H1 (cell line): ENCODE data around the gene MTHFD1. TPM values are rescaled to one million over a fixed set of nuclear protein-coding genes. Genes with fewer than 3 reads are reported as not detected.
A peak's percentile ranks its signal among the peaks of the same experiment; 100 is the strongest.

Source experiments
- CTCF ChIA-PET: fragments of 300-600 bp; sonication (Branson Sonifier 250); formaldehyde crosslinking; loops from one replicate; lab custom pipeline; 2021; ENCODE audit not compliant: partially characterized antibody; lab: Charles Lee
- POLR2A ChIA-PET: fragments of 300-600 bp; sonication (Branson Sonifier 250); formaldehyde crosslinking; loops from one replicate; lab custom pipeline; 2021; ENCODE audit warnings: inconsistent platforms; ENCODE audit not compliant: partially characterized antibody; lab: Charles Lee
- DNase-seq, 2 experiments: peaks; one replicate each; pipeline versions ENCODE4 v3.0.0 to v3.0.0-alpha.2; 2010 to 2022; ENCODE audit warnings: low spot score in 2 of 2, low read depth in 1 of 2, mixed read lengths in 1 of 2
- FAIRE-seq: peaks from 2 replicates; lab custom pipeline; 2011; peaks lifted over from hg19 to GRCh38; lab: Jason Lieb, UNC
- H2AFZ ChIP-seq: 2 replicates; pipeline ENCODE4 v1.8.1; 2012; ENCODE audit warnings: low read length, inconsistent platforms
- H2AK5ac ChIP-seq: 2 replicates; pipeline ENCODE4 v1.6.1; 2013; ENCODE audit warnings: low read depth, low read length
- H2BK120ac ChIP-seq: replicated peaks from 2 replicates; pipeline ENCODE3; 2013; ENCODE audit warnings: low read depth, low read length, inconsistent platforms
- H2BK12ac ChIP-seq: 2 replicates; pipeline ENCODE4 v1.6.1; 2013; ENCODE audit warnings: low read depth, low read length
- H2BK15ac ChIP-seq: 2 replicates; pipeline ENCODE4 v1.6.1; 2013; ENCODE audit warnings: low read length
- H2BK20ac ChIP-seq: 2 replicates; pipeline ENCODE4 v1.6.1; 2013; ENCODE audit warnings: low read length
- H2BK5ac ChIP-seq: 2 replicates; pipeline ENCODE4 v1.6.1; 2013; ENCODE audit warnings: low read depth, low read length
- H3K14ac ChIP-seq: 2 replicates; pipeline ENCODE4 v1.6.1; 2013; ENCODE audit warnings: inconsistent platforms; ENCODE audit not compliant: insufficient read length
- H3K18ac ChIP-seq: 2 replicates; pipeline ENCODE4 v1.6.1; 2013; ENCODE audit warnings: low read length; ENCODE audit errors: extremely low read depth
- H3K23ac ChIP-seq: 2 replicates; pipeline ENCODE4 v1.6.1; 2013; ENCODE audit warnings: inconsistent platforms; ENCODE audit not compliant: insufficient read length
- H3K23me2 ChIP-seq: 2 replicates; pipeline ENCODE4 v1.6.1; 2013; ENCODE audit warnings: low read depth, low read length
- H3K27ac ChIP-seq: 2 replicates; pipeline ENCODE4 v1.6.1; 2011; ENCODE audit warnings: low read depth, low read length, inconsistent platforms
- H3K27me3 ChIP-seq, 4 experiments: replicated peaks in 1 of 4; 1 replicate in 1 of 4; 2 replicates in 3 of 4; pipeline versions ENCODE4 v1.6.1 to v1.8.1; 2011 to 2013; ENCODE audit warnings: low read length in 3 of 4, mild to moderate bottlenecking in 3 of 4, inconsistent platforms in 2 of 4, mixed read lengths in 2 of 4, moderate library complexity in 1 of 4; ENCODE audit not compliant: control insufficient read depth in 3 of 4, insufficient read depth in 3 of 4; ENCODE audit errors: extremely low read depth in 1 of 4
- H3K36me3 ChIP-seq, 4 experiments: 2 replicates each; pipeline versions ENCODE4 v1.6.1 to v1.8.1; 2011 to 2013; ENCODE audit warnings: mild to moderate bottlenecking in 4 of 4, low read length in 3 of 4, moderate library complexity in 2 of 4, control low read depth in 1 of 4, inconsistent platforms in 1 of 4; ENCODE audit not compliant: insufficient read depth in 4 of 4, control insufficient read depth in 2 of 4
- H3K4ac ChIP-seq: replicated peaks from 2 replicates; pipeline ENCODE3; 2013; ENCODE audit warnings: low read length, low read depth, mixed read lengths, inconsistent platforms; ENCODE audit not compliant: insufficient read length
- H3K4me1 ChIP-seq, 4 experiments: replicated peaks in 1 of 4; 1 replicate in 1 of 4; 2 replicates in 3 of 4; pipeline versions ENCODE4 v1.6.1 to v1.8.1; 2011 to 2013; ENCODE audit warnings: low read length in 3 of 4, inconsistent platforms in 2 of 4, mixed read lengths in 1 of 4; ENCODE audit not compliant: insufficient read depth in 4 of 4, control insufficient read depth in 3 of 4
- H3K4me2 ChIP-seq, 2 experiments: 2 replicates each; pipeline versions ENCODE4 v1.6.1 to v1.8.1; 2011 to 2013; ENCODE audit warnings: low read depth in 2 of 2, low read length in 2 of 2, control low read depth in 1 of 2, inconsistent platforms in 1 of 2, mild to moderate bottlenecking in 1 of 2; ENCODE audit not compliant: insufficient read depth in 1 of 2
- H3K4me3 ChIP-seq, 4 experiments: fragments of 200-600, 300-600 bp in 1 of 4; sonication (generic), shearing (Covaris generic), sonication (Bioruptor Twin) in 1 of 4; 2 replicates each; pipeline versions ENCODE4 v1.5.1 to v1.8.1; 2011 to 2016; ENCODE audit warnings: low read length in 4 of 4, low read depth in 3 of 4, control low read depth in 2 of 4, inconsistent platforms in 2 of 4, mild to moderate bottlenecking in 2 of 4, mixed read lengths in 1 of 4, moderate library complexity in 1 of 4; ENCODE audit not compliant: insufficient read depth in 2 of 4; ENCODE audit errors: extremely low read depth in 1 of 4
- H3K56ac ChIP-seq: replicated peaks from 2 replicates; pipeline ENCODE3; 2013; ENCODE audit warnings: low read depth, mild to moderate bottlenecking, mixed read lengths, low read length, inconsistent platforms; ENCODE audit not compliant: insufficient read length
- H3K79me1 ChIP-seq: 2 replicates; pipeline ENCODE4 v1.6.1; 2013; ENCODE audit warnings: low read depth, low read length, control low read depth
- H3K79me2 ChIP-seq, 2 experiments: 2 replicates each; pipeline versions ENCODE4 v1.6.1 to v1.8.1; 2012 to 2013; ENCODE audit warnings: low read length in 2 of 2, mild to moderate bottlenecking in 2 of 2, inconsistent platforms in 1 of 2; ENCODE audit not compliant: insufficient read depth in 2 of 2, control insufficient read depth in 1 of 2
- H3K9ac ChIP-seq, 4 experiments: replicated peaks in 1 of 4; 1 replicate in 1 of 4; 2 replicates in 3 of 4; pipeline versions ENCODE4 v1.6.1 to v1.8.1; 2011 to 2013; ENCODE audit warnings: low read depth in 3 of 4, low read length in 3 of 4, control low read depth in 2 of 4, mild to moderate bottlenecking in 2 of 4, moderate library complexity in 2 of 4, inconsistent platforms in 1 of 4; ENCODE audit errors: extremely low read depth in 1 of 4
- H3K9me3 ChIP-seq, 2 experiments: 2 replicates each; pipeline versions ENCODE4 v1.6.1 to v1.8.1; 2012 to 2013; ENCODE audit warnings: mild to moderate bottlenecking in 2 of 2, moderate library complexity in 2 of 2, control low read depth in 1 of 2, inconsistent platforms in 1 of 2, low read depth in 1 of 2, low read length in 1 of 2, mixed read lengths in 1 of 2; ENCODE audit not compliant: insufficient read depth in 2 of 2
- H4K20me1 ChIP-seq, 2 experiments: replicated peaks in 1 of 2; 2 replicates each; pipeline versions ENCODE3 to v1.8.1; 2011 to 2013; ENCODE audit warnings: inconsistent platforms in 2 of 2, low read length in 2 of 2, mild to moderate bottlenecking in 1 of 2; ENCODE audit not compliant: insufficient read depth in 2 of 2, control insufficient read depth in 1 of 2
- H4K5ac ChIP-seq: 2 replicates; pipeline ENCODE4 v1.6.1; 2013; ENCODE audit warnings: low read length, low read depth, mixed read lengths, inconsistent platforms; ENCODE audit not compliant: insufficient read length
- H4K8ac ChIP-seq: 2 replicates; pipeline ENCODE4 v1.8.0; 2013; ENCODE audit warnings: mild to moderate bottlenecking, moderate library complexity, low read length, inconsistent platforms; ENCODE audit not compliant: insufficient read depth; ENCODE audit errors: extremely low read depth
- H4K91ac ChIP-seq: replicated peaks from 2 replicates; pipeline ENCODE3; 2013; ENCODE audit warnings: low read length, mixed read lengths, inconsistent platforms; ENCODE audit not compliant: insufficient read length
- BCL11A ChIP-seq, 2 experiments: IDR thresholded peaks; one replicate each; pipeline ENCODE4 v1.6.1; 2011; ENCODE audit warnings: low read depth in 2 of 2, low read length in 2 of 2, mild to moderate bottlenecking in 2 of 2
- GABPA ChIP-seq: IDR thresholded peaks from 2 replicates; pipeline ENCODE4 v1.6.1; 2011; ENCODE audit warnings: mild to moderate bottlenecking, low read length, moderate library complexity, borderline replicate concordance; ENCODE audit not compliant: insufficient read depth
- HDAC2 ChIP-seq, 2 experiments: fragments of 300-600 bp in 1 of 2; sonication (generic) in 1 of 2; IDR thresholded peaks; 2 replicates each; pipeline ENCODE4 v1.6.1; 2011 to 2012; ENCODE audit warnings: low read depth in 2 of 2, low read length in 2 of 2, mild to moderate bottlenecking in 2 of 2, moderate library complexity in 2 of 2, borderline replicate concordance in 1 of 2, inconsistent platforms in 1 of 2
- POLR2A ChIP-seq, 2 experiments: IDR thresholded peaks; 1 replicate in 1 of 2; 2 replicates in 1 of 2; pipeline ENCODE4 v1.6.1; 2011; ENCODE audit warnings: low read depth in 2 of 2, low read length in 2 of 2, mild to moderate bottlenecking in 2 of 2; ENCODE audit errors: control extremely low read depth in 1 of 2
- POLR2AphosphoS5 ChIP-seq: IDR thresholded peaks from 2 replicates; pipeline ENCODE4 v1.6.1; 2011; ENCODE audit warnings: low read depth, low read length
- POU5F1 ChIP-seq: IDR thresholded peaks from 2 replicates; pipeline ENCODE4 v1.6.1; 2011; ENCODE audit warnings: low read depth, mild to moderate bottlenecking, low read length, moderate library complexity
- SIX5 ChIP-seq: IDR thresholded peaks from 2 replicates; pipeline ENCODE4 v1.6.1; 2011; ENCODE audit warnings: mild to moderate bottlenecking, low read depth, low read length
- TAF7 ChIP-seq: optimal IDR thresholded peaks from 2 replicates; pipeline ENCODE3; 2011; ENCODE audit warnings: low read depth, mild to moderate bottlenecking, inconsistent platforms, low read length, moderate library complexity, borderline replicate concordance
- TBP ChIP-seq: IDR thresholded peaks from 2 replicates; pipeline ENCODE4 v1.6.1; 2011; ENCODE audit warnings: low read depth, low read length, improper control_type of control experiment
- WGBS, 2 experiments: shearing (Covaris generic) in 1 of 2; methylation state at CpG; one replicate each; pipeline versions ENCODE4 v1.1.6 to v1.1.7; 2013 to 2015; ENCODE audit warnings: low lambda C conversion rate in 2 of 2, mixed read lengths in 2 of 2, inconsistent platforms in 1 of 2, low coverage in 1 of 2, missing lambda C conversion rate in 1 of 2; ENCODE audit not compliant: insufficient replicate concordance in 2 of 2, insufficient coverage in 1 of 2, insufficient read length in 1 of 2; ENCODE audit errors: extremely low coverage in 1 of 2, missing lambda C conversion rate in 1 of 2; 5-methylcytosine and 5-hydroxymethylcytosine counted together
- polyA plus RNA-seq, 7 experiments: library from polyadenylated mRNA; depleted of rRNA in 3 of 7; stranded (reverse) in 5 of 7; unstranded in 2 of 7; fragments of >200 nt in 5 of 7; fragments of 200-250 nt in 2 of 7; gene quantifications; 1 replicate in 5 of 7; 2 replicates in 1 of 7; 4 replicates in 1 of 7; pipeline versions ENCODE4 v1.2.1 to v1.2.3, GENCODE V29; 2011 to 2013; ENCODE audit warnings: missing spikeins in 2 of 7, mixed read lengths in 2 of 7
- total RNA-seq: library from RNA; stranded (reverse); fragmentation: NEBNext Ultra II Directional; extraction: Animal tissue kit (Norgen Biotek cat#: 25700); gene quantifications from 2 replicates; pipeline ENCODE4 v1.2.1, GENCODE V29; 2021
- TF ChIP-seq, protein P1 (sequence below): IDR thresholded peaks from 2 replicates; pipeline ENCODE4 v1.6.1; 2012; ENCODE audit warnings: low read length, inconsistent platforms

The MTHFD1 gene
- total and polyA plus RNA-seq, 2 of the 8 experiments (the other 6 are each of a cell fraction or from before 2014, with no cell fraction given), result 79.7 to 332 TPM

DNA sequence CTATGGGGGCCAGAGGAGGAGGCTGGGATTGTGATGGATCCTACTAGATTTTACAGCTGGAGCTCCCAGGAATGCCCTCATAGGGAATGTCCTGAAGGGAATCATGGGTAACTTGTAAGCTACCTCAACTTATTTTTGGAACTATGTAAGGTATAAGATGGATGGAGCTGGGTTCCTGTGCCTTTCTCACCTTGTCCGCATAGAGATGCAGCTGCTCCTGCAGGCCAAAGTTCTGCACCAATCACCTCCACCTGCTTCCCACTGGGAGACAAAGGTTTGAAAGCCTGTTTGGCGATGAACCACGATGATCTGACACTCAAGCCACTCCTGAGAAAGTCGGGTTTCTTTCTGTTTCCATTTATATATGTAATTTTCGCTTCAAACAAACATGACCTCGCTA, 76.5 kb downstream of the MTHFD1 start:
- POLR2A ChIA-PET, result interaction anchor here (1.1 to 6.1 kb wide), 6 partner anchors 10 to 53 kb away, joined by 3 to 52 read pairs (median 6); partner anchors contain the start of genes ZBTB1 and ZBTB25
- Histone ChIP-seq H3K4me1 (peaks cover 0 to 6% (median 4%) of the 10 kb centered on the region in 4 experiments; a peak in 4 of 7 replicates), H4K8ac (no peak overlapping the region), H2BK5ac (no peak overlapping the region), H2BK120ac (no peak overlapping the region), H3K14ac (no peak overlapping the region), H2BK20ac (no peak overlapping the region), H2BK15ac (no peak overlapping the region), H3K4ac (no peak overlapping the region), H2AFZ (0 out of 2 replicates have a peak overlapping the region, but pooled peaks have one; percentile 83), H3K9me3 (no peaks in the 10 kb centered on the region), H4K20me1 (peaks cover 2 to 3% of the 10 kb centered on the region in 2 experiments), H2BK12ac (no peak overlapping the region), H3K23ac (no peak overlapping the region), H2AK5ac (no peak overlapping the region), H3K18ac (no peak overlapping the region), H3K9ac (peak overlapping the region in 3 of 4 experiments; percentile 5 to 20 (median 6); a peak in 3 of 7 replicates), H3K23me2 (peaks cover 13% of the 10 kb centered on the region), H3K36me3 (peaks cover 0 to 10% (median 4%) of the 10 kb centered on the region in 4 experiments; a peak in 6 of 8 replicates), H3K27ac (no peak overlapping the region), H3K79me2 (no peaks in the 10 kb centered on the region), H3K56ac (no peak overlapping the region), H4K91ac (no peak overlapping the region), H3K4me2 (peak overlapping the region; percentile 85 to 89), H3K4me3 (peak overlapping the region; percentile 51 to 70 (median 61)), H3K79me1 (no peaks in the 10 kb centered on the region), H4K5ac (no peak overlapping the region), H3K27me3 (no peaks in the 10 kb centered on the region)
- FAIRE-seq (no peak), DNase-seq (peak in 1 of 2 experiments; percentile 57)
- CTCF ChIA-PET, result interaction anchor here (0.9 to 1.2 kb wide), 2 partner anchors 34 to 46 kb away, joined by 3 read pairs; no protein-coding TSS in a partner anchor
- 8% methylated on average over 6 of the region's 6 CpGs; no CpG with 5 or more reads in 1 of the 2 experiments for WGBS, 2 experiments
- TF ChIP-seq POU5F1, result no peak
- TF ChIP-seq GABPA, result no peak
- TF ChIP-seq BCL11A (IDR thresholded peaks at IDR 0.05; ENCODE audit: low read depth in 2 of 2, low read length in 2 of 2), result no peak
- peak in 1 of 2 experiments; percentile 36; a peak in 1 of 3 replicates for TF ChIP-seq POLR2A (IDR thresholded peaks at IDR 0.05; ENCODE audit: control extremely low read depth in 1 of 2, low read depth in 2 of 2, low read length in 2 of 2)
- 0 out of 2 replicates have a peak, but pooled peaks have one; percentile 29 for TF ChIP-seq POLR2AphosphoS5
- TF ChIP-seq TBP, result no peak
- TF ChIP-seq, protein P1, sequence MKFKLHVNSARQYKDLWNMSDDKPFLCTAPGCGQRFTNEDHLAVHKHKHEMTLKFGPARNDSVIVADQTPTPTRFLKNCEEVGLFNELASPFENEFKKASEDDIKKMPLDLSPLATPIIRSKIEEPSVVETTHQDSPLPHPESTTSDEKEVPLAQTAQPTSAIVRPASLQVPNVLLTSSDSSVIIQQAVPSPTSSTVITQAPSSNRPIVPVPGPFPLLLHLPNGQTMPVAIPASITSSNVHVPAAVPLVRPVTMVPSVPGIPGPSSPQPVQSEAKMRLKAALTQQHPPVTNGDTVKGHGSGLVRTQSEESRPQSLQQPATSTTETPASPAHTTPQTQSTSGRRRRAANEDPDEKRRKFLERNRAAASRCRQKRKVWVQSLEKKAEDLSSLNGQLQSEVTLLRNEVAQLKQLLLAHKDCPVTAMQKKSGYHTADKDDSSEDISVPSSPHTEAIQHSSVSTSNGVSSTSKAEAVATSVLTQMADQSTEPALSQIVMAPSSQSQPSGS, result peak; percentile 50; the same call in 1 of the 2 replicates
- TF ChIP-seq HDAC2 (IDR thresholded peaks at IDR 0.05; ENCODE audit: borderline replicate concordance in 1 of 2, low read depth in 2 of 2, low read length in 2 of 2), result no peak
- TF ChIP-seq TAF7, result no peak
- TF ChIP-seq SIX5, result no peak
